Progenitor cell of endocrine pancreas (in vitro differentiated cells): ENCODE data around the gene COX4I1. TPM values are rescaled to one million over a fixed set of nuclear protein-coding genes. Genes with fewer than 3 reads are reported as not detected.

Source experiments
- DNase-seq: peaks from one replicate; pipeline ENCODE4 v3.0.0; 2021; ENCODE audit warnings: low spot score; ENCODE audit not compliant: unreplicated experiment
- H3K27ac Mint-ChIP-seq: 2 replicates; pipeline ENCODE4 v1.8.0; 2021; ENCODE audit warnings: mild to moderate bottlenecking, moderate library complexity, mixed read lengths
- H3K27me3 Mint-ChIP-seq: 2 replicates; pipeline ENCODE4 v1.8.0; 2021; ENCODE audit warnings: mixed read lengths
- H3K36me3 Mint-ChIP-seq: 2 replicates; pipeline ENCODE4 v1.8.0; 2022; ENCODE audit warnings: mixed read lengths; ENCODE audit not compliant: insufficient read depth
- H3K4me1 Mint-ChIP-seq: 2 replicates; pipeline ENCODE4 v1.8.0; 2021; ENCODE audit warnings: low read depth, mixed read lengths
- H3K4me3 Mint-ChIP-seq: 2 replicates; pipeline ENCODE4 v1.8.0; 2021; ENCODE audit warnings: low read depth, mild to moderate bottlenecking, moderate library complexity, mixed read lengths
- H3K9me3 Mint-ChIP-seq: 2 replicates; pipeline ENCODE4 v1.8.0; 2021; ENCODE audit warnings: low read depth, mixed read lengths
- CTCF ChIP-seq: fragments of 200-600 bp; sonication (generic); IDR thresholded peaks from one replicate; pipeline ENCODE4 v1.5.0; 2021; ENCODE audit warnings: antibody characterized with exemption, mild to moderate bottlenecking; ENCODE audit not compliant: unreplicated experiment
- total RNA-seq: library from RNA; stranded (reverse); gene quantifications from 2 replicates; pipeline ENCODE4 v1.2.1, GENCODE V29; 2021

Gene COX4I1
- total RNA-seq, 1 donor from 2014 or later, result 466 TPM

- Mint-ChIP-seq H3K9me3 (peaks cover 2% of the 10 kb centered on the region), H3K36me3 (peaks cover 1% of the 10 kb centered on the region), H3K4me1 (no peaks in the 10 kb centered on the region), H3K27me3 (peaks cover 32% of the 10 kb centered on the region), H3K4me3 (no peak overlapping the region), H3K27ac (no peak overlapping the region)
- TF ChIP-seq CTCF, result no peak
- no peak for DNase-seq
These were observed 30.4 kb downstream of the COX4I1 start for GRCh38 chr16:85829751-85830445.

GRCh38 chr16:85830821-85831220 is 31.3 kb downstream of the COX4I1 start:
- Mint-ChIP-seq H3K4me3 (no peak overlapping the region), H3K27me3 (peaks cover 37% of the 10 kb centered on the region), H3K27ac (no peak overlapping the region), H3K4me1 (no peaks in the 10 kb centered on the region), H3K9me3 (peaks cover 2% of the 10 kb centered on the region), H3K36me3 (peaks cover 1% of the 10 kb centered on the region)
- no peak for DNase-seq
- no peak for TF ChIP-seq CTCF

- TF ChIP-seq CTCF, result no peak
- Mint-ChIP-seq H3K4me3 (no peak overlapping the region), H3K27me3 (peaks cover 46% of the 10 kb centered on the region), H3K27ac (no peak overlapping the region), H3K9me3 (peaks cover 2% of the 10 kb centered on the region), H3K4me1 (no peaks in the 10 kb centered on the region), H3K36me3 (peaks cover 1% of the 10 kb centered on the region)
- no peak for DNase-seq
These were observed 33.2 kb downstream of the COX4I1 start for GRCh38 chr16:85832570-85833218.

- no peak for DNase-seq
- TF ChIP-seq CTCF, result no peak
- Mint-ChIP-seq H3K27ac (no peak overlapping the region), H3K4me3 (no peak overlapping the region), H3K9me3 (peaks cover 2% of the 10 kb centered on the region), H3K27me3 (peaks cover 46% of the 10 kb centered on the region), H3K4me1 (no peaks in the 10 kb centered on the region), H3K36me3 (peaks cover 1% of the 10 kb centered on the region)
These were observed 33.9 kb downstream of the COX4I1 start for GRCh38 chr16:85833219-85833920.

GRCh38 chr16:85834741-85835140 is 35.2 kb downstream of the COX4I1 start:
- TF ChIP-seq CTCF, result no peak
- Mint-ChIP-seq H3K27me3 (peaks cover 50% of the 10 kb centered on the region), H3K27ac (no peak overlapping the region), H3K4me3 (no peak overlapping the region), H3K4me1 (no peaks in the 10 kb centered on the region), H3K36me3 (peaks cover 1% of the 10 kb centered on the region), H3K9me3 (peaks cover 2% of the 10 kb centered on the region)
- DNase-seq, result no peak
